Measurements from ENCODE around the gene C12orf42.

The C12orf42 gene

DNA sequence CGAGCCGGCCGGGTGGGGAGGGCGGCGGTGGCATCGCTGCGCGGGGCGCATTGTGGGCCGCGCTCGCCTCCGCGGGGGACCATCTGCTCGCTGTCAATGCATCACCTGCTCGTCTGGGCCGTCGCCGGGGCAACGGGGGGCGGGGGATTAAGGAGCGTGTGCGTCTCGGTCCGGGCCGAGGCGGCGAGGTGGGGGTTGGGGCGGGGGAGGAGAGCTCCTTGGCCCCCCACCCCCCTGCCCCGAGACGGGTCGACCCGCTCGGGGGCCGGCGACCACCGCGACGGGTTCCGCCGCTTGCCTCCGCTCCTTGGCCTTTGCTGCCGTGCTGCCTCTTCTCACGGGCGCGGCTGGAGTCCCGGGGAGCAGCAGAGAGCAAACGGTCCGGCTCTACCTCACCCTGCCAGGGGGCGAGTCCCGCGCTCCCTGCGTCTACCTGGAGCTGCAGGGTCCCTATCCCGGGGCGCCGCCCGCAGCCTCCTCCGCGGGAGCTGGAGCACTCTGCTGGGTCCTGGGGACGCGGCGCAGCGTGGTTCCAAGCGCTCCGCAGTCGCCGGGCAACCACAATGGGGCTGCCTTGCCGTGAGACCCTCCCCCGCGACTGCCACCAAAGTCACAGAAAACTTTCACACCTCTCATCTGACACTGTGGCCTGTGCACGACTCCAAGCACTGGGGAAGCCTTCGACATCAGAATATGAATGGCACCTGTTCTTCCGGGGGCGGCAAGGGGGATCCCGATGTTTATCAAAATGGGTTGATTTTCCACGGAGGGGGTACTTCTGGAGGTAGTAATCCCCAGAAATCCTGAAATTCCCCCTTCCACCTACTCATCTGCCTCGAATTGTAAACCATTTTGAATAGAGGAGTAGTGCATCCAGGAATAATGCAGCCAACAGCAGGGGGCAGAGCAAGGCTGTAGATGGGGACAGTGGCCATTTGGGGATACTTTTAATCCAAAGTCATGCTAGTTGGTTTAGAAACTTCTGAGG is at the start of gene C12orf42:
Gene C12orf42 (minus strand): TSS at position 500 of the 988 bp plus-strand sequence. CDS start 17,542 bp downstream, outside the sequence.
- no peak within 1 kb of the TSS for H3K4me3 ChIP-seq (ENCODE audit: low read depth, low read length)
- TF ChIP-seq, protein P1, sequence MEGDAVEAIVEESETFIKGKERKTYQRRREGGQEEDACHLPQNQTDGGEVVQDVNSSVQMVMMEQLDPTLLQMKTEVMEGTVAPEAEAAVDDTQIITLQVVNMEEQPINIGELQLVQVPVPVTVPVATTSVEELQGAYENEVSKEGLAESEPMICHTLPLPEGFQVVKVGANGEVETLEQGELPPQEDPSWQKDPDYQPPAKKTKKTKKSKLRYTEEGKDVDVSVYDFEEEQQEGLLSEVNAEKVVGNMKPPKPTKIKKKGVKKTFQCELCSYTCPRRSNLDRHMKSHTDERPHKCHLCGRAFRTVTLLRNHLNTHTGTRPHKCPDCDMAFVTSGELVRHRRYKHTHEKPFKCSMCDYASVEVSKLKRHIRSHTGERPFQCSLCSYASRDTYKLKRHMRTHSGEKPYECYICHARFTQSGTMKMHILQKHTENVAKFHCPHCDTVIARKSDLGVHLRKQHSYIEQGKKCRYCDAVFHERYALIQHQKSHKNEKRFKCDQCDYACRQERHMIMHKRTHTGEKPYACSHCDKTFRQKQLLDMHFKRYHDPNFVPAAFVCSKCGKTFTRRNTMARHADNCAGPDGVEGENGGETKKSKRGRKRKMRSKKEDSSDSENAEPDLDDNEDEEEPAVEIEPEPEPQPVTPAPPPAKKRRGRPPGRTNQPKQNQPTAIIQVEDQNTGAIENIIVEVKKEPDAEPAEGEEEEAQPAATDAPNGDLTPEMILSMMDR (IDR thresholded peaks at IDR 0.05; ENCODE audit: low read depth, low read length), result peak; percentile 52

DNA sequence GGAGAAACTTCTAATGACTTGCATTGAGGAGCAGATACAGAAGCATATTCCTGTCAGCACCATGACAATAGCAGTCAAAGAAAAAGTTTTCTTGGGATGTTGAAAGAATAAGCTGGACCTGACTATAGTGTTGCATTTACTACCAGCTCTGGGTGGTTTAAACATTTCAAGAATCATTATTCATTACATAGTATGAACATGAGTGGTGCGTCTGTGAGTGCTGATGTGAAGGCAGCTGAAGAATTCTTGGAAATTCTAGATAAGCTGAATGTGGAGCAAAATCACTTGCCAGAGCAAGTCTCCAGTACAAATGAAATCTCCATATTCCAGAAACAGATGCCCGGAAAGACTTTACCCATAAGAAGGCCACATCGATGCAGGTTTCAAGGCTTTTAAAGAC is 46.3 kb upstream of the C12orf42 start:
- H3K4me3 ChIP-seq (ENCODE audit: low read depth, low read length), result no peak overlapping the region
- TF ChIP-seq, protein P1 (IDR thresholded peaks at IDR 0.05; ENCODE audit: low read depth, low read length), result no peak

DNA sequence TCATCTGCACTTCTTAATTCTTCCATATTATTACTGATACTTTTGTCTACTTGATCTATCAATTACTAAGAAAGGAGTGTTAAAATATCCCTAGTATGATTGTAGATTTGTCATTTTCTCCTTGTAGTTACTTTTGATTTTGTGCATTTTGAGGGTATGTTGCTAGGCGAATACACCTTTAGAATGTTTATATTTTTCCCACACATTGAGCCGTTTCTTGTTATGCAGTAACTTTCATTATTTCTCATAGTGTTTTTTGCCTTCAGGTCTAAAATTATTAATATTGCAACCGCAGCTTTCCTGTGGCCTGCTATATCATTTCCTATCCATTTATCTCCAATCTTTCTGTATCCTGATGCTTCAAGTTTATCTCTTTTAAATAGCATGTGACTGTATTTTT is 44.6 kb upstream of the C12orf42 start:
- TF ChIP-seq, protein P1 (IDR thresholded peaks at IDR 0.05; ENCODE audit: low read depth, low read length), result no peak
- H3K4me3 ChIP-seq (ENCODE audit: low read depth, low read length), result no peak overlapping the region

DNA sequence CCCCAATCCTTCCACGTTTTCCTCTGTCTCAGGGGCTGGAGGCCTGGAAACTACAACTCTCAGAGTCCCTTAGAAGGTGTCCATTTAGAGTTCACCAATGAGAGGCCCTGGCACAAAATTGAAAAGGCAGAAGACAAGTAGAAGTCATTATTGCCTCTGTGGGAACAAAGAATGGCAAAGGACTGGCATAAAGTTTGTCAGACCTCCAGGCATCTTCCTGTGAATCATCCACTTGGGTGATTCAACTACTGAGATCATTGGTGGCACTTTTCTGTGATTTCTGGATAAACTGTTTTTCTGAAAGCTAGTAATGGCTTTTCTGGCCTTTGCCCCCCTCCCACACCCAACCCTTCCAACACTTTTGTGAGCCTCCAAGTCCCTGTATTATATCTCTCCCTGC is 42.6 kb upstream of the C12orf42 start:
- H3K4me3 ChIP-seq (ENCODE audit: low read depth, low read length), result no peak overlapping the region
- TF ChIP-seq, protein P1 (IDR thresholded peaks at IDR 0.05; ENCODE audit: low read depth, low read length), result no peak

DNA sequence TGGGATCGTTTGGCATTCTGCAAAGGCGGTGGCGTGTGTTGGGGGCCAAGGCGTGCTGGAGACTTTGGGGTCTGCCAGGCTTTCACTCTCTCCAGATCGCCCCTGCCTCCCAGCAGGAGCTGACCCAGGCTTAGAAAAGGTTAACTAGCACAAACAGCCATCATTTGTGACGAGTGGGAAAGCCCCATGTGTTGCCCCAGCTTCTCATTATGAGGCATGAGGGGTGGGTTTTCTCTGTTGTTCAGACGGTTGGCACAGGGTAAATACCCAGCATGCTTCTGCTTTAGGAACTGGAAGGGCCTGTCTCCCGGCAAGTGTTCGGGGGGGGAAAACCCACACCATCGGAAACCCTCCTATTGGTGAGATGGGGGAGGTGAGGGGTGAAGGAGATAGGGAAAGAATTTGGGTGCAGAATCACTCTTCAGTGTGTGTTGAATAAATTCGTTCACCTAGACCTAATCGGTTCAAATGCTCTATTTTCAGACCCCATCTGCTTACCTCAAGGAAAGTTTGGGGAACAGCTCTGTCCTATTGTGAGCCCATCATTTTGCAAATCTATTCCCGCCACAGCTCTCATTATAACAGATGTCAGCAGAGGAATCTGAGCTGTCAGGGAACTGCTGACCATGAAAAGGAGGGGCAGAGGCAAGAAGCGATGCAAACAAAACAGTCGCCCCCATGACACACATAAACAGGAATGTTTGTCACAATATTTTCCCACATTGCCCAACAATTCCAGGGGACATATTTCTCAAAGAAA is 34.7 kb upstream of the C12orf42 start:
- TF ChIP-seq, protein P1 (IDR thresholded peaks at IDR 0.05; ENCODE audit: low read depth, low read length), result no peak
- H3K4me3 ChIP-seq (ENCODE audit: low read depth, low read length), result no peak overlapping the region

DNA sequence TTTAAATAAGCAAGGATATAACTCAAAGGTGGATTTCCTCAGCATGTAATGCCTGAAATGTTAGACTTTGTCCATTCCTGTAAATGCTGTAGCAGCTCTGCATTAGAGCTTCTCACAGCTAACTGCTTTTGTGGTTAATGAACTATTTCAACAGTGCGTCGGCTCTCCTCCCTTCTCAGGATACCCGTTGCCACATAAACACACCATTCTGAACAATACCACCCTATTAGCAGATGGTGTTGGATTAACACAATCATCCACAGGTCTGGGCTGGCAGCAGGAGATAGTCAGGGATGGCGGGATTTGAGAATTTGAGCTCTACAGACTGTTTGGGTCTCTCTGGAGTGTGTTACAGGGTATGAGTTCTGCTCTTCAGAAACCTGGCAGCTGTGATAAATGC is 33.5 kb upstream of the C12orf42 start:
- H3K4me3 ChIP-seq (ENCODE audit: low read depth, low read length), result no peak overlapping the region
- TF ChIP-seq, protein P1 (IDR thresholded peaks at IDR 0.05; ENCODE audit: low read depth, low read length), result no peak
